GM21717 (cell line): ENCODE results near the gene TENT5C.
"Not testable (repeated sequence)": the region's sequence is repeated elsewhere in the genome, so short reads cannot be mapped to it uniquely, and the experiment has no call there.

Experiments
- ATAC-seq: cut with Tn5 transposase; IDR thresholded peaks from one replicate; pipeline ENCODE4 v1.9.1; 2021; ENCODE audit warnings: mild to moderate bottlenecking, moderate library complexity; ENCODE audit not compliant: unreplicated experiment

Gene TENT5C

DNA sequence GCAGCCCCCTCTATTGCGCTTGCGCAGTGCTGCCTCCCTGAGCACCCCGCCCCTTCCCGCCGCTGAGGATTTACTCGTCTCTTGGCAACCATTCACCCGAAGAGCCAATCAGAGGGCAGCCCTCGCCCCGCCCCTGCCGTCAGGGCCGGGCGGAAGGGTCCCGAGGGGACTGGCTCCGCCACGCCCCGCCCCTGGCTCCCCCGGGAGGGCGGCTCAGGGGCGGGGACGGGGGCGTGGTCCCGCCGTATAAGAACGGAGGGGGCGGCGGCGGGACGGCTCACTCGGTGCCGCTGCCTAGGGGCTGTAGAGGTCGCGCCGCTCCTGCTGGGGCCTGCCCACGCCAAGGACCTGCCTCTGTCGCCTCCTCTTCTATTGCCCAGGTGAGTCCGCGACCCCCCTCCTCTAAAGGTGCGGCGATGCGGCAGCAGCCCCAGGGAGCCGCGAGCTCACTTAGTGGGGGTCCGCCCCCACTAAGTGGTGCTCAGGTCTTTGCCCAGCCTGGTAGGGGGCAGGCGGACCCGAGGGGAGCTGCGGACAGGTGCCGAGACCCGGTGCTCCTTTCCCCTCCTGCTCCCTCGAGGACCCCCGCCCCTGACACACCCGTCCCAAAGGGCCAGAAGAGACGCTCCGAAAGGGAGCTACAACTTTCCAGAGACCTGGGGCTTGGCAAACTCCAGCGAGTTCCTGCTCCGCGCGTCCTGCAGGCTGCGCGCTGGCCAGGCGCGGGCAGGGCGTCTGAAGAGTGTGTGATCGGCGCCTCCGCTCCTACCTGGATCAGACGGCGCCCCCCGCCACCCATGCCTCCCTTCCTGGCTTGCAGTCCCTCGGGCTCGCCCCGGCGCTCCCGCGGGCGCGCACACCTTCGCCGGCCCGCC is at the start of gene TENT5C:
TSS of gene TENT5C (plus strand) at position 275 of the 875 bp plus-strand sequence. CDS start 16,821 bp downstream, outside the sequence.
- ATAC-seq = peak; percentile 81

DNA sequence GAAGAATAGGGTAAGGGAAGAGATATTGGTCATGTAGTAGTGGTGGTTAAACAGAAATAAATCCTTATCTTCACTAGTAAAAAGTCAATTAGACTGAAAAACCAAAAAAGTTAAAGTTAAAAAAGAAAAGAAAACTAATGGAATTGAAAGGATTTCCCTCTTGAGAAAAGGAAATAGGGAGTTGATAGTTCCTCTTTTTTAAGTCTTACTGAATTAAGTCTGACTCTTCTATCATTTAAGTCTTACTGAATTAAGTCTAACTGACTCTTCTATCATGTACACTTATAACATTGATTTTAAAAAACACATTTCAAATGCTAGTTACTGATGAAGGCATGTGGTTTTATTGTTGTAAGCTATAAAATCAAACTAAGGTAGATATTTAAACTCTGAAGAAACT is 49.5 kb upstream of the TENT5C start:
- ATAC-seq = no peak

DNA sequence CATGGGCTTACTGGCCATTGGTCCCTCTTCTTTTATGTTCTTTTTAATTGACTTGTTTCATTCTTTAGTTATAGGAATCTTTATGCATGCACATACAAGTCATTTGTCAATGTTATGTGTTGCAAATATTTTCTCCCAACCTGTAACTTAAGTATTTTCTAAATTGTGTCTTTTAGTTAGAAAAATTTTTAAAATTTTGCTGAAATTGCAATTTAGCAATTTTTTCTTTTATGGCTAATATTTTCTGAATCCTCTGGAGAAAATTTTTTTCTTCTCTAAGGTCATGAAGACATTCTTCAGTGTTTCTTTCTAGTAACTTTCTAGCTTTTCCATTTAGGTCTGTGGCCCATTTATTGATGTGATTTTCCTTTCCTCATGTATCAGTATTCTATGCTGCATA is 48.9 kb upstream of the TENT5C start:
- ATAC-seq = no peak

DNA sequence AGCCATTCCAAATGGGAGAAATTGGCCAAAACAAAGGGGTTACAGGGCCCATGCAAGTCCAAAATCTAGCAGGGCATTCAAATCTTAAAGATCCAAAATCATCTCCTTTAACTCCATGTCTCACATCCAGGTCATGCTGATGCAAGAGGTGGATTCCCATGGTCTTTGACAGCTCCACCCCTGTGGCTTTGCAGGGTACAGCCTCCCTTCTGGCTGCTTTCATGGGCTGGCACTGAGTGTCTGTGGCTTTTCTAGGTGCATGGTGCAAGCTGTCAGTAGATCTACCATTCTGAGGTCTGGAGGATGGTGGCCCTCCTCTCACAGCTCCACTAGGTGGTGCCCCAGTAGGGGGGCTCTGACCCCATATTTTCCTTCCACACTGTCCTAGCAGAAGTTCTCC is 47.4 kb upstream of the TENT5C start:
- not testable (repeated sequence) for ATAC-seq

DNA sequence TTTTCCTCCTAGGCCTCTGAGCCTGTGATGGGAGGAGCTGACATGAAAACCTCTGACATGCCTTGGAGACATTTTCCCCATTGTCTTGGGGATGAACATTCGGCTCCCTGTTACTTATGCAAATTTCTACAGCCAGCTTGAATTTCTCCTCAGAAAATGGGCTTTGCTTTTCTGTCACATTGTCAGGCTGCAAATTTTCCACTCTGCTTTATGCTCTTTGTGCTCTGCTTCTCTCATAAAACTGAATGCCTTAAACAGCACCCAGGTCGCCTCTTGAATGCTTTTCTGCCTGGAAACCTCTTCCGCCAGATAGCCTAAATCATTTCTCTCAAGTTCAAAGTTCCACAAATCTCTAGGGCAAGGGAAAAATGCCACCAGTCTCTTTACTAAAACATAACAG is 46.7 kb upstream of the TENT5C start:
- ATAC-seq = no peak

DNA sequence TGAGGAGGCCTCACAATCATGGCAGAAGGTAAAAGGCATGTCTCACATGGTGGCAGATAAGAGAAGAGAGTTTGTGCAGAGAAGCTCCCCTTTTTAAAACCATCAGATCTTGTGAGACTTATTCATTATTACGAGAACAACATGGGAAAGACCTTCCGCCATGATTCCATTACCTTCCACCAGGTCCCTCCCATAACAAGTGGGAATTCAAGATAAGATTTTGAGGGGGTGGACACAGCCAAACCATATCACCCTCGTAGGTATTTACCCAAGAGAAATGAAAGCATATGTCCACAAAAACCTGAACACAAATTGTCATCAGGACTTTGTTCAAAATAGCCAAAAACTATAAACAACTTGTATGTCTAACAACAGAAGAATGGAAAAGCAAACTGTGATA is 45.9 kb upstream of the TENT5C start:
- ATAC-seq = no peak

DNA sequence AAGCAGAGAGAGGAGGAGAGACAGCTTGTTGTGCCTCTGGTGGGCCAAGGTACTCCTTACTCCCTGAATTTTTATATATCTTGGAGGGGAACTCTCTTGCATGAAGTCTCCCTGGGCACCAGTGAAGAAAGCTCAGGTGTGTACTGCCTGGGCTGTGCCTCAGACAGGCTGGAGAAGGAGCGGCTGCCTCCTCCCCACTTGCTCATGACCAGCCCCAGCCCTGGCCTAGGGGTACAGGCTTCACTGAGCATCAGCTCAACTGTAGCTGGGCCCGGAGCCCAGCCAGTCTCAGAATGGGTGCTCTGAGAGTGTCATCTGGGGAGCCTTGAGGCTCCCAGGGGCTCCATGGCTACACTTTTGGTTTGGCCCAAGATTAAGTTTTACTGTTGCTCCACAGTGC is 44.8 kb upstream of the TENT5C start:
- ATAC-seq = no peak

DNA sequence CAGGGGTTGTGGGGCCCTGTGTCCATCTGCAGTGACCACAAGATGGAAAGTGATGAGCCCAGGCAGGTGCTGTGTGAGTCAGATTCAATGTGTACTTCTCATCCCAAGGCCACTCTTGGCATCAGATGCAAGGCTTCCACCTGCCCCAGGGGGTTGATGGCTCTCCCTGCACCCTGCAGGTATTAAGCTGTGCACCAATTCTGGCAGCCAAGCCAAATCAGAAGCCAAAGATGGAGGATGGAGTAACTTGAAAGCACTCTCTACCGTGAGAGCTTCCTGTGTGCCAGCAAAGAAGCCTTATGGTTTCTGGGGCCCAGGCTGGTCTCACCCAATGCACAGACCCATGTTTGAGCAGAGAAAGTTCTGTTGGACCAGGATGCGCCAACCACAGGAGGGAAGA is 44.3 kb upstream of the TENT5C start:
- no peak for ATAC-seq

DNA sequence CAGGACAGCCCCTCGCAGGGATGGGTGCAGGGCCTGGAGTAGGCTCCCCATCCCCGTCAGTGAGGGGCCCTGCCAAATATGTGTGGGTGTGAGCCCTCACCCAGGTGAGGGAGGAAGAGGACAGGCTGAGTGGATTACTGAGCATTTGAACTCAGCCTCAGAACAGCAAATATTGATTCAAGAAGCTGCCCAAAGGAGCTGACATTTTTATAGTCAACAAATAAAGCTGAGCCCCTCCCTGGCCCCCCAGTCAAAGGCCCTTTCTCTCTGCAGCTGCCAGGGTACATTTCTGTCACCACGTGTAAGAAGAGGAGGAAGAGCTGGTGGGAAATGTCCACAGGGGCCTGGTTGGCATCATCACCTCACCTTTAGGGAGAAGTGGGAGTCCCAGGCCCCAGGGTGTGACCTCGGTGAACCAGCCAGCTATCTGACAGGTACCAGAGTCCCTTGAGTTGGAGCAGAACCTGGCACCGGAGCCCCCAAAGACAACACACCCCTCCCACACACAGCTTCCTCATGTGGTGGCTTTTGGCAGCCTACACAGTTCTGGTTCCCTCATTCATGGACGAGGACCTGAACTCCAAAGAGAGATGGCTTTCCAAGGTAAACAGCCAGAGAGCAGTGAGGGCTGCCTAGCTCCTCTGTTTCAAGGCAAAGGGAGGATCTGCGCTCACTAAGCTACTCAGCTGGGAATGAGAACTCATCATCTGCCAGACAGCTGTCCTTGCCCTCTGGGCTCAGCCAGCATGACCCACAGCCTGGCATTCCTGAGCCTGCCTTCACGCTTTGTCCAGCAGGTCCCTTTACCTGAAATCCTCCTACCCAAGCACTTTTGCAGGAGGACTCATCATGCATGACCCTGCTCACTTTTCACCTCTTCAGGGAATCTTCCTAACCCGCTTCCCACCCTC is 43.0 kb upstream of the TENT5C start:
- no peak for ATAC-seq

DNA sequence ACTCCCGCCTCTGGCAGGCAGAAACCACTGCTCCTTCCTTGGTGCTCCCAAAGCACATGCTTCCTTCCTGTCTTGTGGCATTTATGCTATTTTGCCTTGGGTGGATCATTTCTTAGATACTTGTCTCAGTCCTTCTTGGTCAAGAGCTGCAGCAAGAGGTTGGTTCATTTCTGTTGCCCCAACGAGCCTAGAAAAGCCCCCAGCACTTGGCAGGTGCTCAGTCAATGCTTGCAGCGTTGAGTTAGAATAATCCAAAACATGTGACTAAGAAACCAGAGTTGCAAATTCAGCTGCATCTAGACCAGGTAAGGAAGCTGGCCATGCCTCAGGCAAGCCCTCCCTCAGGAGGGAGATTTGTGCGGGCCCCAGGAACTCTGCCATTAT is 42.4 kb upstream of the TENT5C start:
- ATAC-seq = no peak

DNA sequence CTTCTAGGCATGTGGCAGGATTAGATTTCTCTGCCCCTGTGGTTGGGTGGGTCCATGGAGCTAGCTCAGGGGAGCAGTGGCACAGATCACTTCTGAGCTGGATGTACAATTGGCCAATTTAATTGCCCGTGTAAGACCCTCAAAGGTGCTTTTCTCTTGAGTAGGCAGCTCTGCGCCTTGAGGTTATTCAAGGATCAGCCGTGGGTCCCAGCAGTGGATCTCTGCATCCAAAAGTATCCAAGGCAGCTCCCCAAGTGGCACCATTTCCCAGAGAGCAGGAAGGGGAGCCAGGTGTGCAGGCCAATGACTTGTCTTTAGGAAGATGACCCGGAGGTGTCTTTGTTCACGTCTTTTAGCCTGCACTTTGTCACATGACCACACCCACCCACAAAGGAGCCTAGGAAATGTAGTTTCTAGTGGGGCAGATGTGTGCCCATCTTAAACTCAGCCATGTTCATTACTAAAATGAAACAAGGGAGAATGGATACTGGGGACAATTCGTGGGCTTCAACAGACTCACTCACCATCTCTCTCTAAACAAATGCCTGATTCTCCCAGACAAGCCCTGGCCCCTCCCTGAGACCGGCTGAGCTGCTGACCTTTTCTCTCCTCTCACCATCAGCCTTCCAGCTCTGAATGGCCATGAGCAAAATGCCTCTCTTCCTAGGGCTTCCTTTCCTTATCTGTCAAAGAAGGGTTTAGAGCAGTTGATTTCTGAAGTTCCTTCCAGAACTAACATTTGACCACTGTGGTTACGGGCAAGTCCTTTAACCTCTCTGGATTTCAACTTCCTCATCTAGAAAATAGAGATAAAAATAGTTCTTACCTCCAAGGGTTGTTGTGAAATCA is 41.4 kb upstream of the TENT5C start:
- ATAC-seq = no peak

DNA sequence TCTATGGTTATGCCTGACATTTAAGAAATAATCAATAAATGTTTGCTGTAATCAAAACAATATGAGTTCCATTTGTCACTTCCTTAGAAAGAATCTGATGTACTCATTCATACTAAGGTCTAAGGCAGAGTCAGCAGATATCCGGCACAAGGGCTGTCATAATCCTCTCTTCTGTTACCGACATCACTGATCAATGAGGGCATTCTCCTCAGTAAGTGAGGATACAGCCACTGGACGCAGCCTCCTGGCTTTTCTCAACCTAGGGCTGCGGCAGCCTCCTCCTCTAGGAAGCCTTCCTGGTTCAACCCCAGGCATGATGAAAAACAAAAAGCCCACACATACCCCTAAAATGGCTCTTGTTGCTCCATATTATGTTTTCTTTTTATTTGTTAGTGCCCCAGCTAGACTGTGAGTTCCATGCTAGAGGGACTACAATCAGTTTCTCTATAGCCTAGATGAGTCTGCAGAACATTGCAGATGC is 40.7 kb upstream of the TENT5C start:
- no peak for ATAC-seq

DNA sequence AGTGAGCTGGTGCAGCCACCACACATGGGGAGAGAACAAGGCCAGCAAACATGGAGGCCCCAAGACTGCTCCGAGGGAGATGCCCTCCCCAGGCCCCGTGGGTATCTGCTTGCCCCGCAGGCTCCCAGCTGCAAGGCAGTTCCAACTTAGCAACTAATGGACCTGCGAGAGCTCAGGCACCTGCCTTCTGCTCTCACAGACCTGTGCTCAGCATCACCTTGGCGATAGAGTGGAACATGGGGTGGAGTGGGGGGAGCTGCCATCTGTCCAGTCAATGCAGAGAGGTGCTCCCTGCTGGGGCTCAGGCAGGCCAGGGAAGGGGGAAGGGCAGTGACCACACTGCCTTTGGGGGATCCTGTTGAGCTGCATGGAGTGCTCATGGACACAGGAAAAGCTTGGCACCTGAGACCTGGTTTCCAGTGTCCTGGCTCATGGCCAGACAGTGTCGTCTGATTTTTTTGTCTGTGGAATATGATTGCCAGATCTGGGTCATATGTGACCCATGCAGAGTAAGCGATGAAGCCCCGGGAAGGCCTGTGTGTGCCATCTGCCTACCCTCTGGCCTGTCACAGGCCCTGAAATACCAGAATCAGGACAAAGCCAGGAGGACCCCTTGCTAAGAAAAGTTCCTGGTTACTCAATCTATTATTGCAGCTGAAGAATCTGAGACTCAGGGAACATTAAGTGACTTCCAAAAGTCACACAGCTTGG is 39.9 kb upstream of the TENT5C start:
- no peak for ATAC-seq

DNA sequence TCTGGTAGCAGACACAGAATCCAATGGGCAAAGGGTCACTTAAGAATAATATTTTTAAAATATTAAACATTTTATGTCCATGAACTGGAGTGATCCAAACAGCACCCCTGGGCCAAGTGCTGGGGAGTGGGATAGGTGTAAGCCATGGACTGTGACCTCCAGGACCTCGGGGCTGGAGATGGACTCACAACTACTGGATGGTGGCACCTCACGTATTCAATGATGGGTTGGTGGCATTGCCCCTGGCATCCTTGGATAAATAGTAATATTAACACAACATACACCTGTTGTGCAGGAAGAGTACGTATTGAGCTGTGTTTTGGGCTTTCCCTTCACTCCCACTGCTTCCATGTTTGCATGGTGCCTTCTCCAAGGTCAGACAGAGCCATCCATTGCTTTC is 39.3 kb upstream of the TENT5C start:
- no peak for ATAC-seq

DNA sequence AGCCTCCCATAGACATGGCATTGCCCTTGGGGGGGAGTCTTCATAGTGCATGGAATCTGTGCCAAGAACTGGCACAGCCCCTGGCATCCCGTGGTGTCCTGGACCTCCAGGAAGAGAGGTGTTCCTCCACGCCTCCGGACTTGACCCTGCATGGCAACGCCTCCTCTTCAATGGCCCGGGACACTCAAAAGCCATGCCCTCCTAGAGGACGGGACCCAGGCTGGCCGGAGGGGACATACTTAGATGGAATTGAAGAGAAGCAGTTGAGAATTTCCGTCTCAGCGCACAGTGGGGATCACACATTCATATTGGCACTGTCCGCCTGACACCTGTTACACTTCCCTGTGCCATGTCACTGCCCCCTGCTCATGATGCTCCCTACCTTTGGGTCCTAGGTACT is 38.4 kb upstream of the TENT5C start:
- ATAC-seq = no peak

DNA sequence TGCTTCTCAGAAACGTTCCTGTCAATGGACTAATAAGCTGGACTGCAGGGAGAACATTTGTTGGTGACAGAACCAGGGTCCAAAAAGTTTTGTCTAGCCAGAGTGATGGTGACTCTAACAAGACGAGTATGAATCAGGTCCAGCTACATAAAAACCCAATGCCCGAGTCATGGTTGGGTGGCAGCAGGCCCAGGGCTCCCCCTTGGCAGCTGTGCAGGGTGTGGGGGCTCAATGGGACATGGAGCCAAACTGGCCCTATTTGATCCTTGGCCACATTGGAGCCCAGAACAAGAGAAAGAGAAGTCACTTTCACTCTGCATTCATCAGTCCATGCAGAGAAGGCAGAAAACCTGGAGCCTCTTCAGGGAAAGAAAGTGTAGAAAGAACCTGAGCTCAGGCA is 37.9 kb upstream of the TENT5C start:
- no peak for ATAC-seq

DNA sequence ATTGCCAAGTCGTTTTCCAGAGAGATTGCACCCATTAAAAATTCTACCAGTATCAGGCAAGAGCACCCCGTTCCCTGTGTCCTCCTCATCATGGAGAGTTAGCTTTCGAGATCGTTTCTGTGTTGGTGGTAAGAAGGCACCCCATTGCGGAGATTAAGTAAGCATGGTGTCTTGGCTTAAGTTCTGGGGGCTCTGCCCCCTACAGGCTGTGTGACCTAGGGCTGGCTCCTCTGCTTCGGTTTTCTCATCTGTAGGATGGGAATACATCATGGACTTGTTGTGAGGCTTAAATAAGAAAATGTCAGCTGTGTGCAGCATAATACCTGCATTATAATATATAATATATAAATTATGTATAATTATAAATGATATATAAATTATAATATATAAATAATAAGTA is 36.8 kb upstream of the TENT5C start:
- no peak for ATAC-seq

DNA sequence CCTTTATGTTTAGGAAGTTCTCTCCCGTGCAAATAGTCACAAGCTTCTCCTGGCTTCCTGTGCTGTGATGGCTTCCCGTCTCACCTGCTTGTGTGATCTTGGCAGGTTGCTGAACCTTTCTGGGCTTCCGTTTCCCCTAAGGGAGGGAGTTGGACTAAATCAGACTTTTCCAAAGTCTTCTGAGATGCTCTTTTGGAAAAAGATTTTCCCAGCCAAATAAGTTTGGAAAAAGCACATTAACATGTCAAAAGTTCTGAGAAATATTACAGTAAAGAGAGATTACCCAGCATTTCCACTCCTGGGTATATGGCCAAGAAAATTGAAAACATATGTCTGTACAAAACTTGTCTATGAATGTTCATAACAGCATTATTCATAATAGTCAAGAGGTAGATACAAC is 36.0 kb upstream of the TENT5C start:
- ATAC-seq = no peak

DNA sequence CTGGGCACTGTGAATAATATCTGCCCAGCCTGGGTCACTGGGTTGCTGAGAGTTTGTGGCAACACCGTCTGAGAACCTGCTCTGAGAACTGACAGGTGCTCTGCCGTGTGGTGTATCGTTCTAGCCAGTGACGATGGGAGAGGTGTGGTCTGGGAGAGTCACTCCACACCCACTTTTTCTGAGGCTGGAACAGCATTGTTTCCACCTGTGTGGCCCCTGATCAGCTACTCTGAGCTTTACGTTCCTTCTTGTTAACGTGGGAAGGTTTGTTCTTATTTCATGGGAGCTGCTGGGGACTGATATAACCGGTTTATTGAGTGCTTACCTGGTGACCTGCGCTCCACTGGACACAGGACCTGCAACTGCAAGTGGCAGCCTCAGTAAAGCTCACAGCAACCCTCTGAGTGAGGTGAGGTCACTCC is 34.8 kb upstream of the TENT5C start:
- ATAC-seq = no peak

DNA sequence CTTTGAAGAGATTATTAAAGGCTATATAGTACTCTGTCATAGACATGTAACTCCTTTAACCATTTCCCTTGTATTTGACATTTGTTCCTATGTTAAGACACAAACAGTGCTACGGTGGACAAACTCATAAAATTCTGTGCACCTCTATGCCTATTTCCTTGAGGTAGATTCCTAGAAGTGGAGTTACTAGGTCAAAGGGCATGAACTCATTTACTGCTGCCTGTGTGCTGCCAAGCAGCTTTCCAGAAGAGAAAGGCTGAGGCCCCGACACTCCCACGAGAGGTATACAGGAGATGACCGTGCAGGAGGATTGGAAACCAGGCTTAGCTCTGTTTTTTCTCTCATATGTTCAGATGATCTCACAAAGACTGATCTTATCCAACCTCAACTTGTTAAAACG is 34.4 kb upstream of the TENT5C start:
- ATAC-seq = no peak
